Nephron progenitor cell (in vitro differentiated cells): ENCODE results near the gene PGM3.

ENCODE experiments used
- DNase-seq: peaks from one replicate; pipeline ENCODE4 v3.0.0; 2021
- H3K27ac Mint-ChIP-seq: 2 replicates; pipeline ENCODE4 v1.8.0; 2021; ENCODE audit warnings: mild to moderate bottlenecking, moderate library complexity, mixed read lengths
- H3K27me3 Mint-ChIP-seq: 2 replicates; pipeline ENCODE4 v1.8.0; 2021; ENCODE audit warnings: mild to moderate bottlenecking, low read depth, mixed read lengths; ENCODE audit not compliant: poor library complexity
- H3K36me3 Mint-ChIP-seq: 2 replicates; pipeline ENCODE4 v1.8.0; 2021; ENCODE audit warnings: low read depth, mixed read lengths
- H3K4me1 Mint-ChIP-seq: 2 replicates; pipeline ENCODE4 v1.8.0; 2021; ENCODE audit warnings: mixed read lengths
- H3K4me3 Mint-ChIP-seq: 2 replicates; pipeline ENCODE4 v1.8.0; 2021; ENCODE audit warnings: mild to moderate bottlenecking, moderate library complexity, mixed read lengths
- H3K9me3 Mint-ChIP-seq: 2 replicates; pipeline ENCODE4 v1.8.0; 2021; ENCODE audit warnings: mild to moderate bottlenecking, moderate library complexity, mixed read lengths
- CTCF ChIP-seq: fragments of 200-600 bp; sonication (generic); IDR thresholded peaks from 2 replicates; pipeline ENCODE4 v1.5.0; 2021; ENCODE audit warnings: antibody characterized with exemption

The PGM3 gene

GRCh38 chr6:83169511-83169910, 23.6 kb downstream of the PGM3 start:
- Mint-ChIP-seq H3K36me3 (peaks cover 83% of the 10 kb centered on the region), H3K9me3 (no peaks in the 10 kb centered on the region), H3K27me3 (no peaks in the 10 kb centered on the region), H3K4me1 (no peaks in the 10 kb centered on the region), H3K27ac (no peak overlapping the region), H3K4me3 (no peak overlapping the region)
- TF ChIP-seq CTCF, result no peak
- DNase-seq, result no peak

- no peak for TF ChIP-seq CTCF
- Mint-ChIP-seq H3K27me3 (no peaks in the 10 kb centered on the region), H3K36me3 (peaks cover 82% of the 10 kb centered on the region), H3K4me1 (no peaks in the 10 kb centered on the region), H3K27ac (no peak overlapping the region), H3K4me3 (no peak overlapping the region), H3K9me3 (no peaks in the 10 kb centered on the region)
- no peak for DNase-seq
Measured at GRCh38 chr6:83169106-83169505, 24.0 kb downstream of the PGM3 start.

- Mint-ChIP-seq H3K27ac (no peak overlapping the region), H3K4me3 (no peak overlapping the region), H3K4me1 (no peaks in the 10 kb centered on the region), H3K36me3 (peaks cover 78% of the 10 kb centered on the region), H3K27me3 (no peaks in the 10 kb centered on the region), H3K9me3 (no peaks in the 10 kb centered on the region)
- DNase-seq, result no peak
- no peak for TF ChIP-seq CTCF
Measured at GRCh38 chr6:83168556-83168955, 24.5 kb downstream of the PGM3 start.

GRCh38 chr6:83167726-83168278, 25.3 kb downstream of the PGM3 start:
- Mint-ChIP-seq H3K4me3 (no peak overlapping the region), H3K27me3 (no peaks in the 10 kb centered on the region), H3K4me1 (no peaks in the 10 kb centered on the region), H3K9me3 (no peaks in the 10 kb centered on the region), H3K36me3 (peaks cover 71% of the 10 kb centered on the region), H3K27ac (no peak overlapping the region)
- no peak for TF ChIP-seq CTCF
- no peak for DNase-seq

- Mint-ChIP-seq H3K27me3 (no peaks in the 10 kb centered on the region), H3K9me3 (no peaks in the 10 kb centered on the region), H3K4me1 (no peaks in the 10 kb centered on the region), H3K36me3 (peaks cover 45% of the 10 kb centered on the region), H3K27ac (no peak overlapping the region), H3K4me3 (no peak overlapping the region)
- TF ChIP-seq CTCF, result no peak
- no peak for DNase-seq
Measured at GRCh38 chr6:83160167-83160566, 32.9 kb downstream of the PGM3 start.

- H3K36me3 Mint-ChIP-seq, result peaks cover 37% of the 10 kb centered on the region
- no peak for DNase-seq
- no peaks in the 10 kb centered on the region for H3K9me3 Mint-ChIP-seq
- TF ChIP-seq CTCF, result no peak
- H3K27ac Mint-ChIP-seq, result no peak overlapping the region
- no peak overlapping the region for H3K4me3 Mint-ChIP-seq
- no peaks in the 10 kb centered on the region for H3K27me3 Mint-ChIP-seq
- H3K4me1 Mint-ChIP-seq, result no peaks in the 10 kb centered on the region
Measured at GRCh38 chr6:83155794-83156193, 37.3 kb downstream of the PGM3 start.
